ENCODE data around the gene ANG.
"Not testable (repeated sequence)": the region's sequence is repeated elsewhere in the genome, so short reads cannot be mapped to it uniquely, and the experiment has no call there.

Gene ANG

GRCh38 chr14:20699931-20700330, 11.4 kb downstream of the ANG start:
- DNase-seq (ENCODE audit: low read depth) = no peak

GRCh38 chr14:20700965-20701364, 12.4 kb downstream of the ANG start:
- DNase-seq (ENCODE audit: low read depth) = not testable (repeated sequence)

- DNase-seq (ENCODE audit: low read depth) = no peak
Measured at GRCh38 chr14:20706657-20707355, 18.2 kb downstream of the ANG start.

GRCh38 chr14:20707622-20708021, 19.1 kb downstream of the ANG start:
- no peak for DNase-seq (ENCODE audit: low read depth)

- DNase-seq (ENCODE audit: low read depth) = no peak
Measured at GRCh38 chr14:20711261-20711660, 22.7 kb downstream of the ANG start.

- DNase-seq (ENCODE audit: low read depth) = no peak
Measured at GRCh38 chr14:20711685-20712084, 23.1 kb downstream of the ANG start.

GRCh38 chr14:20712904-20713303, 24.3 kb downstream of the ANG start:
- no peak for DNase-seq (ENCODE audit: low read depth)

- no peak for DNase-seq (ENCODE audit: low read depth)
Measured at GRCh38 chr14:20714593-20715250, 26.2 kb downstream of the ANG start.

GRCh38 chr14:20719777-20720176, 31.2 kb downstream of the ANG start:
- no peak for DNase-seq (ENCODE audit: low read depth)

- DNase-seq (ENCODE audit: low read depth) = no peak
Measured at GRCh38 chr14:20720741-20721140, 32.2 kb downstream of the ANG start.

GRCh38 chr14:20722016-20722415, 33.5 kb downstream of the ANG start:
- no peak for DNase-seq (ENCODE audit: low read depth)

- DNase-seq (ENCODE audit: low read depth) = no peak
Measured at GRCh38 chr14:20723488-20723887, 34.9 kb downstream of the ANG start.

GRCh38 chr14:20726121-20726520, 37.6 kb downstream of the ANG start:
- DNase-seq (ENCODE audit: low read depth) = not testable (repeated sequence)

GRCh38 chr14:20726531-20726930, 38.0 kb downstream of the ANG start:
- DNase-seq (ENCODE audit: low read depth) = no peak

- DNase-seq (ENCODE audit: low read depth) = no peak
Measured at GRCh38 chr14:20730891-20731290, 42.3 kb downstream of the ANG start.

- DNase-seq (ENCODE audit: low read depth) = no peak
Measured at GRCh38 chr14:20732477-20732876, 43.9 kb downstream of the ANG start.

- DNase-seq (ENCODE audit: low read depth) = no peak
Measured at GRCh38 chr14:20732979-20733635, 44.5 kb downstream of the ANG start.

GRCh38 chr14:20733684-20734429, 45.3 kb downstream of the ANG start:
- no peak for DNase-seq (ENCODE audit: low read depth)

- no peak for DNase-seq (ENCODE audit: low read depth)
Measured at GRCh38 chr14:20734430-20734806, 45.9 kb downstream of the ANG start.

- DNase-seq (ENCODE audit: low read depth) = not testable (repeated sequence)
Measured at GRCh38 chr14:20738292-20738691, 49.7 kb downstream of the ANG start.

- DNase-seq (ENCODE audit: low read depth) = no peak
Measured at GRCh38 chr14:20742132-20742531, 53.6 kb downstream of the ANG start.

- DNase-seq (ENCODE audit: low read depth) = no peak
Measured at GRCh38 chr14:20743556-20743955, 55.0 kb downstream of the ANG start.
